Activated CD4-positive, CD25-positive, alpha-beta regulatory T cell treated with anti-CD3 and anti-CD28 coated beads, Interleukin-2, amount 50 U/mL, for 72 hours (primary cell): ENCODE results near the gene PTPA.
"Not testable (repeated sequence)": the region's sequence is repeated elsewhere in the genome, so short reads cannot be mapped to it uniquely, and the experiment has no call there.

ENCODE experiments used
- DNase-seq: peaks from one replicate; pipeline ENCODE4 v3.0.0; 2021

The PTPA gene

GRCh38 chr9:129178568-129179382 is 67.6 kb downstream of the PTPA start:
- no peak for DNase-seq

GRCh38 chr9:129181246-129181645 is 70.0 kb downstream of the PTPA start:
- no peak for DNase-seq

- no peak for DNase-seq
Measured at GRCh38 chr9:129182122-129182521, 70.9 kb downstream of the PTPA start.

GRCh38 chr9:129182625-129183494 is 71.6 kb downstream of the PTPA start:
- DNase-seq: no peak

- DNase-seq: no peak
Measured at GRCh38 chr9:129183495-129184218, 72.4 kb downstream of the PTPA start.

- no peak for DNase-seq
Measured at GRCh38 chr9:129184219-129184524, 73.0 kb downstream of the PTPA start.

- no peak for DNase-seq
Measured at GRCh38 chr9:129184596-129185122, 73.4 kb downstream of the PTPA start.

GRCh38 chr9:129185402-129185801 is 74.2 kb downstream of the PTPA start:
- DNase-seq: no peak

GRCh38 chr9:129185991-129186390 is 74.8 kb downstream of the PTPA start:
- no peak for DNase-seq

GRCh38 chr9:129187042-129187441 is 75.8 kb downstream of the PTPA start:
- DNase-seq: no peak

GRCh38 chr9:129189971-129190370 is 78.8 kb downstream of the PTPA start:
- not testable (repeated sequence) for DNase-seq

GRCh38 chr9:129191234-129191633 is 80.0 kb downstream of the PTPA start:
- DNase-seq: no peak

GRCh38 chr9:129193655-129194054 is 82.4 kb downstream of the PTPA start:
- DNase-seq: no peak

- no peak for DNase-seq
Measured at GRCh38 chr9:129194221-129194620, 83.0 kb downstream of the PTPA start.

- no peak for DNase-seq
Measured at GRCh38 chr9:129195606-129196005, 84.4 kb downstream of the PTPA start.

- not testable (repeated sequence) for DNase-seq
Measured at GRCh38 chr9:129197045-129197444, 85.8 kb downstream of the PTPA start.

- DNase-seq: no peak
Measured at GRCh38 chr9:129197978-129198318, 86.7 kb downstream of the PTPA start.
